Gastroesophageal sphincter (tissue), 4 donors: ENCODE data around the gene BBS12. TPM values are rescaled to one million over a fixed set of nuclear protein-coding genes. Genes with fewer than 3 reads are reported as not detected.
A peak's percentile ranks its signal among the peaks of the same experiment; 100 is the strongest.

Experiments
- ATAC-seq: fragments of 150-250 bp; one replicate; pipeline ENCODE4 v1.9.1; 2016; ENCODE audit warnings: mild to moderate bottlenecking, moderate library complexity
- H3K27ac ChIP-seq, 4 donors: fragments of 200-600 bp; sonication (generic) in 3 of 4; 1 replicate in 3 of 4; 2 replicates in 1 of 4; pipeline ENCODE4 v1.5.1; 2016 to 2019
- H3K27me3 ChIP-seq: fragments of 200-600 bp; sonication (generic); one replicate; pipeline ENCODE4 v1.5.1; 2019
- H3K36me3 ChIP-seq, 2 donors: fragments of 200-600 bp; sonication (generic); one replicate each; pipeline ENCODE4 v1.5.1; 2019; ENCODE audit warnings: control low read depth in 1 of 2
- H3K4me1 ChIP-seq, 3 donors: fragments of 200-600 bp; sonication (generic); 1 replicate in 2 of 3; 2 replicates in 1 of 3; pipeline ENCODE4 v1.5.1; 2016 to 2019; ENCODE audit warnings: control low read depth in 2 of 3
- H3K4me3 ChIP-seq, 2 donors: fragments of 200-600 bp; sonication (generic); one replicate each; pipeline ENCODE4 v1.5.1; 2019; ENCODE audit warnings: mild to moderate bottlenecking in 1 of 2, moderate library complexity in 1 of 2
- H3K9me3 ChIP-seq, 3 donors: fragments of 200-600 bp; sonication (generic); one replicate each; pipeline ENCODE4 v1.5.1; 2017 to 2019; ENCODE audit warnings: control low read depth in 2 of 3
- CTCF ChIP-seq, 4 experiments: fragments of 200-600 bp in 2 of 4; fragments of 450-650 bp in 2 of 4; sonication (generic) in 1 of 4; IDR thresholded peaks; one replicate each; pipeline ENCODE4 v1.5.1; 2017 to 2019; ENCODE audit warnings: antibody characterized with exemption in 4 of 4, mild to moderate bottlenecking in 2 of 4, moderate library complexity in 2 of 4
- EP300 ChIP-seq: sonication (generic); formaldehyde crosslinking; IDR thresholded peaks from one replicate; pipeline ENCODE4 v1.6.1; 2017; ENCODE audit warnings: antibody characterized with exemption, mild to moderate bottlenecking
- POLR2A ChIP-seq, 2 donors: fragments of 450-650 bp; IDR thresholded peaks; one replicate each; pipeline ENCODE4 v1.6.1; 2017; ENCODE audit warnings: antibody characterized with exemption in 2 of 2, mild to moderate bottlenecking in 2 of 2, moderate library complexity in 1 of 2
- POLR2AphosphoS5 ChIP-seq: sonication (generic); formaldehyde crosslinking; IDR thresholded peaks from one replicate; pipeline ENCODE4 v1.6.1; 2017; ENCODE audit warnings: antibody characterized with exemption
- WGBS, 2 donors: methylation state at CpG; one replicate each; pipeline ENCODE4 v1.1.5; 2018; ENCODE audit warnings: low coverage in 1 of 2; 5-methylcytosine and 5-hydroxymethylcytosine counted together
- total RNA-seq, 4 donors: library from RNA; depleted of rRNA; stranded (reverse); fragments of >200 nt; gene quantifications; one replicate each; pipeline ENCODE4 v1.1.0, GENCODE V29; 2016

BBS12 gene
- total RNA-seq, 4 donors from 2014 or later: 4.7 to 7.3 (median 5.9) TPM

- H3K27me3 ChIP-seq: no peaks in the 10 kb centered on the region
- no peak for TF ChIP-seq POLR2AphosphoS5
- TF ChIP-seq EP300: no peak
- no peak for TF ChIP-seq POLR2A (IDR thresholded peaks at IDR 0.05)
- TF ChIP-seq CTCF (IDR thresholded peaks at IDR 0.05): no peak
- WGBS, 2 donors: 78 to 83% methylated on average over 4 of the region's 4 CpGs
- H3K9me3 ChIP-seq: peaks cover 0 to 6% (median 0%) of the 10 kb centered on the region in 3 donors
- H3K36me3 ChIP-seq: no peaks in the 10 kb centered on the region
- no peak overlapping the region for H3K27ac ChIP-seq
- no peak overlapping the region for H3K4me3 ChIP-seq
- no peak for ATAC-seq
- H3K4me1 ChIP-seq: peaks cover 0 to 8% (median 0%) of the 10 kb centered on the region in 3 donors
These were observed 44.4 kb downstream of the BBS12 start for GRCh38 chr4:122776916-122777315.

- TF ChIP-seq EP300 (no peak), CTCF (IDR thresholded peaks at IDR 0.05) (no peak), POLR2AphosphoS5 (no peak), POLR2A (IDR thresholded peaks at IDR 0.05) (no peak)
- H3K36me3 ChIP-seq: no peaks in the 10 kb centered on the region
- peaks cover 0 to 19% (median 0%) of the 10 kb centered on the region in 3 donors for H3K4me1 ChIP-seq
- no peak overlapping the region for H3K4me3 ChIP-seq
- WGBS, 2 donors: 90 to 93% methylated on average over 7 of the region's 7 CpGs
- no peak overlapping the region for H3K27ac ChIP-seq
- H3K9me3 ChIP-seq: peaks cover 0 to 6% (median 0%) of the 10 kb centered on the region in 3 donors
- no peak for ATAC-seq
- H3K27me3 ChIP-seq: no peaks in the 10 kb centered on the region
These were observed 45.6 kb downstream of the BBS12 start for GRCh38 chr4:122777846-122778673.

GRCh38 chr4:122781486-122781885 lies 49.0 kb downstream of the BBS12 start:
- no peaks in the 10 kb centered on the region for H3K36me3 ChIP-seq
- WGBS, 2 donors: 10 to 16% methylated on average over 2 of the region's 2 CpGs
- H3K4me1 ChIP-seq: peaks cover 5 to 34% (median 11%) of the 10 kb centered on the region in 3 donors
- no peak for ATAC-seq
- no peak for TF ChIP-seq EP300
- no peak for TF ChIP-seq POLR2A (IDR thresholded peaks at IDR 0.05)
- no peak for TF ChIP-seq CTCF (IDR thresholded peaks at IDR 0.05)
- TF ChIP-seq POLR2AphosphoS5: peak; percentile 11
- no peaks in the 10 kb centered on the region for H3K27me3 ChIP-seq
- peak overlapping the region in 2 of 4 donors; percentile 7 to 38 for H3K27ac ChIP-seq
- no peak overlapping the region for H3K4me3 ChIP-seq
- H3K9me3 ChIP-seq: peaks cover 0 to 6% (median 0%) of the 10 kb centered on the region in 3 donors

GRCh38 chr4:122783301-122784215 lies 51.1 kb downstream of the BBS12 start:
- H3K27me3 ChIP-seq: no peaks in the 10 kb centered on the region
- H3K36me3 ChIP-seq: no peaks in the 10 kb centered on the region
- peak; percentile 96 for ATAC-seq
- H3K27ac ChIP-seq: peak overlapping the region; percentile 50 to 76 (median 69)
- WGBS, 2 donors: 8 to 27% methylated on average over 5 to 6 of the region's 6 CpGs
- TF ChIP-seq CTCF (IDR thresholded peaks at IDR 0.05) (no peak), POLR2AphosphoS5 (peak; percentile 88), POLR2A (IDR thresholded peaks at IDR 0.05) (no peak), EP300 (no peak)
- peaks cover 0 to 6% (median 0%) of the 10 kb centered on the region in 3 donors for H3K9me3 ChIP-seq
- H3K4me3 ChIP-seq: no peak overlapping the region
- H3K4me1 ChIP-seq: peaks cover 5 to 34% (median 11%) of the 10 kb centered on the region in 3 donors
